ENCODE results near the gene EMC9.

The EMC9 gene

GRCh38 chr14:24164518-24164991, 23.2 kb upstream of the EMC9 start:
- Mint-ChIP-seq H3K36me3 (peaks cover 42% of the 10 kb centered on the region), H3K4me1 (peaks cover 25% of the 10 kb centered on the region), H3K27me3 (no peaks in the 10 kb centered on the region), H3K9me3 (no peaks in the 10 kb centered on the region), H3K27ac (peak overlapping the region; percentile 55), H3K4me3 (peak overlapping the region; percentile 33)
- ATAC-seq (ENCODE audit: low read depth), result no peak
- DNase-seq (ENCODE audit: low spot score in 2 of 2), result no peak

- Mint-ChIP-seq H3K36me3 (peaks cover 37% of the 10 kb centered on the region), H3K27me3 (no peaks in the 10 kb centered on the region), H3K4me3 (peak overlapping the region; percentile 99), H3K27ac (peak overlapping the region; percentile 95), H3K4me1 (peaks cover 17% of the 10 kb centered on the region), H3K9me3 (no peaks in the 10 kb centered on the region)
- no peak for DNase-seq (ENCODE audit: low spot score in 2 of 2)
- ATAC-seq (ENCODE audit: low read depth), result no peak
Observed at GRCh38 chr14:24162093-24162492, 20.7 kb upstream of the EMC9 start.

- peaks cover 38% of the 10 kb centered on the region for H3K36me3 Mint-ChIP-seq
- ATAC-seq (ENCODE audit: low read depth), result peak; percentile 92
- H3K4me1 Mint-ChIP-seq, result peaks cover 17% of the 10 kb centered on the region
- H3K27me3 Mint-ChIP-seq, result no peaks in the 10 kb centered on the region
- H3K4me3 Mint-ChIP-seq, result peak within 1 kb of the TSS; percentile 99
- DNase-seq (ENCODE audit: low spot score in 2 of 2), result peak; percentile 98
- peak within 1 kb of the TSS; percentile 95 for H3K27ac Mint-ChIP-seq
- no peaks in the 10 kb centered on the region for H3K9me3 Mint-ChIP-seq
Observed at GRCh38 chr14:24160850-24161804, 19.7 kb upstream of the EMC9 start, which contains the start of gene IRF9. Gene IRF9, plus strand, starts transcription at chr14:24161265. Its CDS starts 880 bp downstream, at chr14:24162145.

- Mint-ChIP-seq H3K4me3 (peak overlapping the region; percentile 99), H3K4me1 (peaks cover 17% of the 10 kb centered on the region)
Observed at GRCh38 chr14:24160499-24160849, 19.1 kb upstream of the EMC9 start.

GRCh38 chr14:24159777-24160498, 18.5 kb upstream of the EMC9 start:
- Mint-ChIP-seq H3K27ac (peak overlapping the region; percentile 95), H3K36me3 (peaks cover 35% of the 10 kb centered on the region), H3K9me3 (no peaks in the 10 kb centered on the region), H3K4me3 (no peak overlapping the region), H3K27me3 (no peaks in the 10 kb centered on the region), H3K4me1 (peaks cover 16% of the 10 kb centered on the region)
- ATAC-seq (ENCODE audit: low read depth), result no peak
- DNase-seq (ENCODE audit: low spot score in 2 of 2), result no peak

More at GRCh38 chr14:24160499-24160849, 19.1 kb upstream of the EMC9 start:
- H3K27ac Mint-ChIP-seq, result peak overlapping the region; percentile 95
- ATAC-seq (ENCODE audit: low read depth), result no peak
- no peaks in the 10 kb centered on the region for H3K9me3 Mint-ChIP-seq
- peaks cover 39% of the 10 kb centered on the region for H3K36me3 Mint-ChIP-seq
- no peak for DNase-seq (ENCODE audit: low spot score in 2 of 2)
- H3K27me3 Mint-ChIP-seq, result no peaks in the 10 kb centered on the region

- DNase-seq (ENCODE audit: low spot score in 2 of 2) (no peak), ATAC-seq (ENCODE audit: low read depth) (no peak)
- Mint-ChIP-seq H3K4me3 (no peak overlapping the region), H3K4me1 (peaks cover 8% of the 10 kb centered on the region), H3K9me3 (no peaks in the 10 kb centered on the region), H3K27me3 (no peaks in the 10 kb centered on the region), H3K27ac (peak overlapping the region; percentile 9), H3K36me3 (peaks cover 23% of the 10 kb centered on the region)
Observed at GRCh38 chr14:24157331-24157730, 15.9 kb upstream of the EMC9 start.

GRCh38 chr14:24156840-24157239, 15.4 kb upstream of the EMC9 start:
- no peak overlapping the region for H3K4me3 Mint-ChIP-seq
- H3K27me3 Mint-ChIP-seq, result no peaks in the 10 kb centered on the region
- H3K9me3 Mint-ChIP-seq, result no peaks in the 10 kb centered on the region
- peaks cover 22% of the 10 kb centered on the region for H3K36me3 Mint-ChIP-seq
- ATAC-seq (ENCODE audit: low read depth) (no peak), DNase-seq (ENCODE audit: low spot score in 2 of 2) (no peak)
- peaks cover 4% of the 10 kb centered on the region for H3K4me1 Mint-ChIP-seq
- peak overlapping the region; percentile 9 for H3K27ac Mint-ChIP-seq

GRCh38 chr14:24155100-24155499, 13.7 kb upstream of the EMC9 start:
- Mint-ChIP-seq H3K9me3 (no peaks in the 10 kb centered on the region), H3K27ac (peak overlapping the region; percentile 70)

GRCh38 chr14:24151404-24152080, 10.2 kb upstream of the EMC9 start:
- H3K9me3 Mint-ChIP-seq, result no peaks in the 10 kb centered on the region
- DNase-seq (ENCODE audit: low spot score in 2 of 2), result no peak
- peaks cover 22% of the 10 kb centered on the region for H3K4me1 Mint-ChIP-seq
- no peak overlapping the region for H3K4me3 Mint-ChIP-seq
- no peak overlapping the region for H3K27ac Mint-ChIP-seq
- ATAC-seq (ENCODE audit: low read depth), result no peak
- no peaks in the 10 kb centered on the region for H3K27me3 Mint-ChIP-seq
- peaks cover 17% of the 10 kb centered on the region for H3K36me3 Mint-ChIP-seq

More at GRCh38 chr14:24155100-24155499, 13.7 kb upstream of the EMC9 start:
- Mint-ChIP-seq H3K27me3 (no peaks in the 10 kb centered on the region), H3K4me3 (no peak overlapping the region), H3K4me1 (peaks cover 5% of the 10 kb centered on the region), H3K36me3 (peaks cover 27% of the 10 kb centered on the region)
- no peak for ATAC-seq (ENCODE audit: low read depth)
- no peak for DNase-seq (ENCODE audit: low spot score in 2 of 2)

- H3K4me1 Mint-ChIP-seq, result peaks cover 25% of the 10 kb centered on the region
- H3K4me3 Mint-ChIP-seq, result no peak overlapping the region
- DNase-seq (ENCODE audit: low spot score in 2 of 2) (no peak), ATAC-seq (ENCODE audit: low read depth) (no peak)
- no peaks in the 10 kb centered on the region for H3K27me3 Mint-ChIP-seq
- no peak overlapping the region for H3K27ac Mint-ChIP-seq
- no peaks in the 10 kb centered on the region for H3K9me3 Mint-ChIP-seq
- peaks cover 16% of the 10 kb centered on the region for H3K36me3 Mint-ChIP-seq
Observed at GRCh38 chr14:24150993-24151392, 9.6 kb upstream of the EMC9 start.

GRCh38 chr14:24150567-24150966, 9.2 kb upstream of the EMC9 start:
- ATAC-seq (ENCODE audit: low read depth) (no peak), DNase-seq (ENCODE audit: low spot score in 2 of 2) (no peak)
- Mint-ChIP-seq H3K9me3 (no peaks in the 10 kb centered on the region), H3K4me3 (no peak overlapping the region), H3K4me1 (peaks cover 30% of the 10 kb centered on the region), H3K27me3 (no peaks in the 10 kb centered on the region), H3K36me3 (peaks cover 12% of the 10 kb centered on the region), H3K27ac (no peak overlapping the region)

- no peak for ATAC-seq (ENCODE audit: low read depth)
- no peaks in the 10 kb centered on the region for H3K27me3 Mint-ChIP-seq
- H3K9me3 Mint-ChIP-seq, result no peaks in the 10 kb centered on the region
- H3K36me3 Mint-ChIP-seq, result peaks cover 13% of the 10 kb centered on the region
- no peak for DNase-seq (ENCODE audit: low spot score in 2 of 2)
- H3K4me3 Mint-ChIP-seq, result no peak overlapping the region
- peaks cover 35% of the 10 kb centered on the region for H3K4me1 Mint-ChIP-seq
- H3K27ac Mint-ChIP-seq, result no peak overlapping the region
Observed at GRCh38 chr14:24150061-24150460, 8.7 kb upstream of the EMC9 start.

GRCh38 chr14:24149302-24149969, 8.0 kb upstream of the EMC9 start:
- DNase-seq (ENCODE audit: low spot score in 2 of 2), result no peak
- H3K4me3 Mint-ChIP-seq, result peak overlapping the region; percentile 14
- peaks cover 14% of the 10 kb centered on the region for H3K36me3 Mint-ChIP-seq
- ATAC-seq (ENCODE audit: low read depth), result no peak
- no peaks in the 10 kb centered on the region for H3K27me3 Mint-ChIP-seq
- H3K4me1 Mint-ChIP-seq, result peaks cover 37% of the 10 kb centered on the region
- no peak overlapping the region for H3K27ac Mint-ChIP-seq
- no peaks in the 10 kb centered on the region for H3K9me3 Mint-ChIP-seq
